HG02885 (cell line): Measurements from ENCODE around the gene AMOTL1.

Experiments used
- ATAC-seq: cut with Tn5 transposase; IDR thresholded peaks from one replicate; pipeline ENCODE4 v1.9.1; 2021; ENCODE audit warnings: mild to moderate bottlenecking; ENCODE audit not compliant: unreplicated experiment, poor library complexity

AMOTL1 gene

DNA sequence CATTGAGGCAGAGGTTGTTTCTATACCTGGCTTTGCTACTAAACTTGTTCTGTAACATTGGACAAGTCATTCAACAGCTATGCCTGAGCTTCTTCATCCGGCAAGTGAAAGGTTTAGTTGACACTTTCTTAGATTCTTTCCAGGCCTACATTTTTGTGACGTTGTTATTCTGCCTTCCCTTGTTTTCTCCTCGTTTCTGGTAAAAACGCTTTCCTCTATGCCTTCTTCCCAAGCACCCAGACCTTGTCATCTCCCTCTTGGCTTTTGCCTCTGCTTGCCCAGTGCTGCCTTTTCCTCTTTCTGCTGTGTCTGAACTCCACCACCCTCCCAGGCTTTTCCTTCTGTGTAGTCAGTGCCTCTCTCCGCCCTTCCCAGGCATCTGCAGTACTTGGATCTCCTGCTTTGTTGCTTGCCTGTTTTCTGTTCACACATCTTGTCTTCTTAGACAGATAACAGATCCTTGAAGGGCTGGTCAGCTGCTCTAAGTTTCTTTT lies 1.4 kb upstream of the AMOTL1 start:
- no peak for ATAC-seq

DNA sequence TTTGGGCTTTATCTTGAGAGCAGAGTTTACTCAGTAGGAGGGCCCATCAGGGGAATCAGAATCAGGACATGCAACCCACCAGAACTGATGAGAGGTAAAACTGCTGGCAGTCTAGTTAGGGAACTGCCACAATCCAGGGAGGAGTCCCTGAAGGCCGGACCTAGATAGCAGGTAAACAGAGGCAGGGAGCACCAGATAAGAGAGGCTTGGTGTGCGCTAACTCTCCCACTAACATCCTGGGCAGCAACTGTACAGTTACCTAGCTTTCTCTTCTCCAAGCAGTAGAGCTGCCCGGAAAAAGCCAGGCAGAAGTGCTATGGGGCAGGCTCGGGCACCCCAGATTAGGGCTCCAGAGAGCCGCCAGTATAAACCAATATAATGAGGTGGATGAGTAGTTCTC lies 865 bp upstream of the AMOTL1 start:
- no peak for ATAC-seq

DNA sequence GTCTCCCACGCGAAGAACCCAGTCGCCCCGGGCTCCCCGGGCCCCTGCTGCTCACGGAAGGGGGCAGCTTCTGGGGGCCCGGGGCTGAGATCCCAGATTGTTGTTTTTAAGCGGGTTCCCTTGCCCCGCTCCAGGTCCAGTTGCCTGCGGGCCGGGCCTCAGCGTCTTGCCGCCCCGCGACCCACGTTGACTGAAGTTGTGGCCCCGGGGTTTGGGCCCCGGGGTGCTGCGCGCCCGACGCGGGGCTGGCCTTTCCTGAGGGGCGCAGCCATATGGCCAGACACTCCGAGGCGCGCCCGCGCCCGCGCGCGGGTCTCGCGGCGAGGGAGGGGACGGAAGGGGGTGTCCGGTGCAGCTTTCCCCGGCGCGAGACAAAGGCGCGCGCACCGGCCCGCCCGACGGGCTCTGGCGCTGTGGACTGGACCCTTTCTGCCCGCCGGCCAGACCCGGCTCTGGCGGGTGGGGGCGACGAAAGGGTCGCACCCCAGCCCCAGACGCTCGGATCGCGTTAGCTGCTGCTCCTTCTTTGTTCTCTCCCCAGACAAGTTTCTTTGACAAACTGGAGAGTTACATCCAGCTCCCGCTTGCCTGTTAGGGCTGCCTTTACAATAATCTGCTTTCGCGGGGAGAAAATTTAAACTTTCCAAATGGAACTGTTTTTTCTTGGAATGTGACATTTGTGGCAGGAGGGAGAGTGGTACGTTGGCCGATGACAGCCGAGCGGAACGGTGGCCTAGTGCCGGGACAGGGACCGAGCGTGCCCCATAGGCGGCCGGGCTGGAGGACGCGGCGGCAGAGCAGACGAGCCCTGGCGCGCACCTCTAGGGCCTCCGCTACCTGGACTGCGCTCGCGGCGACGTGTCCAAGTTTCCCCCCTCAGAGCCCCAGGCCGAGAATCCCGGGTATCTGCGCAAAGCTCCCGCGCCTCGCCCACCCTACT lies 716 bp downstream of the AMOTL1 start:
- ATAC-seq, result no peak

DNA sequence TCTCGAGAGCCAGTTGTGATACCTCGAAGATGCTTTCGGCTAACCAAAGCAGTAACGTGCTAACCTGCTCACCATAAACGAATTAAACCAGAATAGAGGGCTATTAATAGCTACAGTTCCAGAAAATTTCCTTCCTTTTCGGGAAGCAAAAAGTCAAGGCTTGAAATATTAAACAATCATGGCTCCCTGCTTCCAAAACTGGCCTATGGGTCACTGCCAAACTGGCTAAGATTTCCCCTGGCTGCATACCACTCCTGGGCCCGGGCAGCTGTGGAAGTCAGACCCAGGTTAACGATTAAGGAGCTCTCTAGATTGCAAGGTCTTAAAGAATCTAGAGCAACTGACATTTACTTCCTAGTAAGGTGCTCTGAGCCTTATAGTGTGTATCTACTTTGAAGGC lies 1.7 kb downstream of the AMOTL1 start:
- no peak for ATAC-seq

DNA sequence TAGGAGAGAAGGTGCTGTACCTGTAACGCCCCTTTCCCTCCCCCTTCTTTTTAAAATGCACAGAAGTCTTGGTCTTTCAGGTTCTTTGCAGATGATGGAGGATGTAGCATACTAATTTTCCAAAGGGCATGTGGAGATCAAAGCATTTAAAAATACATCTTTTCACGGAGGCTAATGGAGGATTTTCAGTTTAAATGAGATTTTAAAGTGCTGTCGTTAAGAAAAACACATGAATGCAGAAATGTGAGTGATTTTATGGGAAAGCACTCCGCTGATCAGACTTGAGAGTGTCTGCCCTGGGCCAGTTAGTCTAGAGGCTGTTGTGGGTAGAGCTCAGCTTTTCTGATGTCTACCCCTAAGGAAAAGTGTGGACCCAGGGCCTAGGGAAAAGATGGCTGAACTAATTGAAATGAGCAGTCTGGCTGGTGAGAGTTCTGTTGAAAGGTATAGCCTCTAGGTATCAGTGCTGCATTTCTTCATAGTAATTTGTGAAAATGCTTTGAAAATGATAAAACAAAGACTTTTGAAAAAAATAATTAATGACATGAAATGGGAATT lies 2.5 kb downstream of the AMOTL1 start:
- no peak for ATAC-seq

DNA sequence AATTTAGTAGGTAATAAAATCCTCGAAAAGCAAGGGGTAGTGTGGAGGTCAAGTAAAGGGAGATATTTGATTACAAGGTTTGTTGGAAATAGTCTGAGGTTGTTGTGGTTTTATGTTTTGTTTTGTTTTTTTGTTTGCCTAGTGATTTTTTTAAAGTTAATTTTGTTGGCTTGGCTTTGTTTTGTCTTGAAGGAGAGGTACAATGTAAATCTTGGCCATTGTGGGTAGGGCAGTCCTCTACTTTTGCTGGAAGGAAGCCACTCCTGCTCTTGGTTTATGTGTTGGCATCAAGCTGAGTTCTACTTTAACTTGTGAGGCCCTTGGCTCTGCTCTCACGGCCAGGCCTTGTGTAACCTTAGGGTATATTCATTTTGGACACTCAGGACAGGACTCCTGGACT lies 3.2 kb downstream of the AMOTL1 start:
- no peak for ATAC-seq

DNA sequence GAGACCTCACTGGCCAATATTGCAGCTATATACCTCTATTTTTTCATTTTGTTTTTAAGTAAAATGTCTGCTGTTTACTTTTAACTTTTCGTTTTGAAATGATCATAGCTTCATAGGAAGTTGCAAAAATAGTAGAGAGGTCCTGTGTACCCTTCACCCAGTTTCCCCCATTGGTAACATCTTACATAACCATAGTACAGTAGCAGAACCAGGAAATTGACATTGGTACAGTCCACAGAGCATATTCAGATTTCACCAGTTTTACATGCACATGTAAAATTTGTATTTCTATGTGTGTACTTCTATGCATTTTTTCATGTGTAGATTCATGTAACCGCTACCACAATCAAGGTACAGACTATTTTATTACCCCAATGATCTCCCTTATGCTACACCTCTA lies 3.8 kb downstream of the AMOTL1 start:
- ATAC-seq, result no peak

DNA sequence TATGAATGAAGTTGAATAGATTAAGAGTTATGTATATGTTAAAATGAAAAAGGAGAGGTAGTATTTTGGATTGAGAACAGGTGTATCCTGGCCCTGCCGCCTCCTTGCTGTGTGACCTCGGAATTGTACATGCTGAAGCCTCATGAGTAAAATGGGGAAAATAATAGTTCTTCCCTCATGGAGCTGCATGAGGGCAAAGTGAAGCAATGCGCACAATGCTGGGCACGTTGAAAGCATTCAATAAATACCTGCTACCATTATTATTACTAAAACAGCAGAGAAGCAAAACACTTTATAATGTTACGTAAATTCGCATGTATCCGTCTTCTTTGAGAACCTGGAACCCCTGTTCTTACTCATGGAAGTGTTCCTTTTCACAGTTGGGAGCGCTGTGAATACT lies 5.7 kb downstream of the AMOTL1 start:
- no peak for ATAC-seq

DNA sequence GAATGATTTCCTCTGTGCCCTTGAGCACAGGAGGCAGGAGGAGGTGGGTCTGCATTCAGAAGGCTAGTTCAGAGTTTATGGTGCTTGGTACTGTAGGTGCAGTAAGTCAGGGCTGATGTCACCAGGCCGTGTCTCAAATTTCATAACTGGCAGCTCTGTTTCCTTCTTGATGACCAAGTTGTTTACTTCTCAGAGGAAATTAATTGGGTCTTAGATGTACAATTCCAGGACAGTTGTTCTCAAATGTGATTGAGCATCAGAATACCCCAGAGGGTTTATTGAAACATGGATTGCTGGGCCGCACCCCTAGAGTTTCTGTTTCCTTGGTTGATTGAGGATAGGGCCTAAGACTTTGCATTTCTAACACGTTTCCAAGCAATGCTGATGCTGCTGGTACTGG lies 6.2 kb downstream of the AMOTL1 start:
- no peak for ATAC-seq

DNA sequence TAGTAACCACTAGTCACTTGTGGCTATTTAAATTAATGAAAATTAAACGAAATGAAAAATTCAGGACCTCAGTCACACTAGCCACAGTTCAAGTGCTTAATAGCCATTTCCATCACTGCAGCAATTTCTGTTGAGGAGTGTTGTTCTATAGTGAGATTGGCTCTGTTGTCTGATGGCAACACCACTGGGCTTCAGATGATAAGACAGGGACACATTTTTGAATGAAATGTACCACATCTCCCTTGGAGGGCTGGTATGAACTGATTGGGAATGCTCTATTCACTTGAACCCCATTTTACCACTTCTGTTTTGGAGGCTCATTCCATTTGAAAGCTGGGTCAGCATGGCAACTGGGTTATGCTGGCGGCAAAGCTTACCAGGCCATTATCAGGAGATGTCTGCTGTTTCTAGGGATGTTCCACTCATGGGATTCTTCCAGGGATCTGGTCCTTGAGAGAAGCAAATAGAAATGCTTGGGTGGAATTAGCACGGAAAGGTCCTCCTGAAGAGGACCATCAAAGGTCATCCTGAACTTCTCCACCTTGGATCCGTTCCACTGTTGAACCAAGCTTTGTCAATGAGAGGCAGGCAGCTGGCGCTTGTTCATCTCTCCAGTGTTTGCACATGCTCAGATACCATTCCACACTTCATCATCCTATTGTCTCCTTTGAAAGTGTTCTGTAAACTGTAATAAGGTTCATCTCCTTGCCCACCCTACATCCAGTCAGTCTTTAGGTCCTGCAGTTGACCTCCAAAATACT lies 7.6 kb downstream of the AMOTL1 start:
- no peak for ATAC-seq

DNA sequence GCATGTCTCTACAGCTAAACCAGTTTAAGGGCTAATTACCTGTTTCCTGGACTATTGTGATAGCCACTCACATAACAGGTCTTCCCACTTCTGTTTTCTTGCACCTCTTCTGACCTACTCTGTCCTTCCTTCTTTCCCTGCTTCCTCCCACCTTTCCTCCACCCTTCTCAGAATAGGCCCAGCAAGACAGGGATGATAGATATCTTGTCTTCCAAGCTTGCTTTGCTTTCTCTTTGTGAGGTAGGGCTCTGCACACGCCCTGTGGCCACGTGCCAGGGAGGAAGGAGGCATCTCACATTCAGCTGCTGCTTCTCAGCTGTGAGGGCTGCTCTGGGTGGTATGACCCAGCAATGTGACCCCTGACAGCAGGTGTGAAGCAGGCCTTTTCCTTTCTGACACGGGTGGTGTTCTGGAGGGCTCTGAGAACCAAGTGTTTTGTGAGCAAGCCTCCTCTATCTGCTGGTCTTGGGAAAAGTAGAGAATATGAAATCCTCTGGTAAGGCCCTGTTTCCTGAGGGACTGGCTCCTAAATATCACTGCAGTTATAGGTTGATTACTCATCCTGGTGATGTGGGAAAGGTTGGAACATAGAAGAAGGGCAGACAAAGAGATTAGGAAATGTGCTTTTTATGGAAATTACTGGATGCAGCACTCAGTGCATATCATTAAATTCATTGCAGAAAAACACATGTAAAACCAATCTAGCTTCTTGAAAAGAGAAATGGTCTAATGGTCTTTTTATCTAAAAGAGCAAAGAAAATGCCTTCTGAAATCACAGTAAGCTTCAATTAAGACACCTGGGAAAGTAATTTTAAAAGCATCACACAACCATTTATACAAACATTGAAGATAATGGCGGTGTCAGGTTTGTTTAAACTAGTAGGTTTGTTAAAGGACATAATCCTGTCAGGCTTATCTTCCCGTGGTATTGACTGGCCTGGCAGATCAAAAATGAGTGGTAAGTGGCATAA lies 8.5 kb downstream of the AMOTL1 start:
- no peak for ATAC-seq

DNA sequence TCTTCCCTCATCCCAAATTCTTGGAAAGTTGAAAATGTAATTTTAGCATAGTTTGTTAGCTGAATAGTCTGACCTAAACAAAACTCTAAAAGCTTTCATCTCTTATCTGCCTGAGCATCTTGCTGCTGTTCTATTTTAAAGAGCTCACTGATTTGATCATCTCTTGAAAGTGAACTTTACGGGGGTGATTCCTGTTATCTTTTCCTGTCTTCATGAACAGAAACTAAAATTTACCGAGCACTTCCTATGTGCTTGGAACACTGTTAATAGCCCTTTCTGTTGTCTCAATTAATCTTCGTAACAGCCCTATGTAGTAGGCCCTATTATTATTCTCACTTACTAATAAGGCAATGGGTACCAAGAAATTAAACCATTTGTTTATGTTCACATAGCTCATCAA lies 12.3 kb downstream of the AMOTL1 start:
- no peak for ATAC-seq

DNA sequence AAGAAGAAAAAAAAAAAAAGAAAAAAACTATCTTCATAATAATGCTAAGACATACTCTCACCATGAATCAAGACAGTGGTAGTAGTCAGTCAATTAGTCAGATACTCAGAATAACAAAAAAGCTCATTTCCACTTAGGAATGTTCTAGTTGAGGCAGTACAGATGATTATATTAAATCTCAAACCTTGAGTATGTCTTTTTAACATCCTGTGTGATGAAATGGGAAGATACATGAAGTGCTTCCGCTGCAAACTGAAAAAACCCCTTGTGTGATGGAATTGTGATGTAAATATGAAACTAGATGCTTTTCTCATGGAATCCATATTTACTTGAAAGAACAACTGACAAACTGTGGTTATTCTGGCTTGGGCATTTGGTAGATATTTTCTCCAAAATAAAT lies 13.7 kb downstream of the AMOTL1 start:
- ATAC-seq, result no peak

DNA sequence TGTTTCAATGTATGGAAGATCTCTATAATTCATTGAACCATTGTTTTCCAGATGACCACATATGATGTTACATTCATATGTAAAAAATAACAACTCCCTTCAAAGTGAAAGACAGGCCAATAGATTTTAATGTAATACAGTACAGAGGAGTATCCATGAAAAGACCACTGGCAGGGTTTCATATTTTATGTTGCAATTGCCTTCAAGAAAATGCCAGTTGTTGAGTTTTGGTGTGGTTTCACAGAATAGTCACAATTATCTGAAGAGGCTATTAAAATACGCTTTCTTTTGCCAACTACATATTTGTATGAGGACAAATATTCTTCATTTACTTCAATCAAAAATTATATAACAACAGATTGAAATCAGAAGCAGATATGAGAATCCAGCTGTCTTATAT lies 14.3 kb downstream of the AMOTL1 start:
- no peak for ATAC-seq

DNA sequence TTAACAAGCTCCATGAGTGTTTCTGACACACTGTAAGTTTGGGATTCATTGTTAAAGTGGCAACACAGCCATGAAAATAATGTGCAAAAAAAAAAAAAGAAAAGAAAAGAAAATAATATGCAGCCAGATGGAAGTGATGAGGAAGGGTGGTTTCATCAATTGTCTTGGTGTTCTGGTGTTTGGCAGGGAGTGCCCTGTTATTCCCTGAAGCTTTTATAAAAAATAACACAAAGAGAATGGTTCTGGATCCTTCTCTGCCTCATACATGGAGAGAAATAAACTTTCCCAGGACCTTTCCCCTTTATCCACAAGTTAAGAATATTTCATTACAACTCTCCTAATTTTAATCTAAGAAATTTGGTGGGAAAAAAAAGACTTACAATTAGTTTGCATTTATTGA lies 16.7 kb downstream of the AMOTL1 start:
- ATAC-seq, result no peak

DNA sequence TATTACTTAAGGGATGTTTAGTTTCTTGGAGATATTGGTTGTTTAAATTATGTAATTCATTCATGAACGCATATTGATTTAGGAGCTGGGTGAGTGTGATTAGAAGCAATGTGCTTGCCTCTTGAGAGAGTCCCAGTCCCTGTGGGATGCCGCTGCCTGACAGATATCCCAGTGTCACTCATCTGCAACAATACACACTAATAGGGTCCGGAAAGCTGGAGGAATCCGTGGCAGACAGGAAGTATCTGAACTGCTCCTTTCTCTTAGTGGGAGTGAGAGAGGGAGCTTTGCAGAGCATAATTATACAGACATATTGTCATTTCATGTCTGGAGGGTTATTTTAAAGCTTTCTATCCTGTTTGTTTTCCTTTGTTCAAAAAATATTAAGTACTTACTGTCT lies 17.4 kb downstream of the AMOTL1 start:
- no peak for ATAC-seq

DNA sequence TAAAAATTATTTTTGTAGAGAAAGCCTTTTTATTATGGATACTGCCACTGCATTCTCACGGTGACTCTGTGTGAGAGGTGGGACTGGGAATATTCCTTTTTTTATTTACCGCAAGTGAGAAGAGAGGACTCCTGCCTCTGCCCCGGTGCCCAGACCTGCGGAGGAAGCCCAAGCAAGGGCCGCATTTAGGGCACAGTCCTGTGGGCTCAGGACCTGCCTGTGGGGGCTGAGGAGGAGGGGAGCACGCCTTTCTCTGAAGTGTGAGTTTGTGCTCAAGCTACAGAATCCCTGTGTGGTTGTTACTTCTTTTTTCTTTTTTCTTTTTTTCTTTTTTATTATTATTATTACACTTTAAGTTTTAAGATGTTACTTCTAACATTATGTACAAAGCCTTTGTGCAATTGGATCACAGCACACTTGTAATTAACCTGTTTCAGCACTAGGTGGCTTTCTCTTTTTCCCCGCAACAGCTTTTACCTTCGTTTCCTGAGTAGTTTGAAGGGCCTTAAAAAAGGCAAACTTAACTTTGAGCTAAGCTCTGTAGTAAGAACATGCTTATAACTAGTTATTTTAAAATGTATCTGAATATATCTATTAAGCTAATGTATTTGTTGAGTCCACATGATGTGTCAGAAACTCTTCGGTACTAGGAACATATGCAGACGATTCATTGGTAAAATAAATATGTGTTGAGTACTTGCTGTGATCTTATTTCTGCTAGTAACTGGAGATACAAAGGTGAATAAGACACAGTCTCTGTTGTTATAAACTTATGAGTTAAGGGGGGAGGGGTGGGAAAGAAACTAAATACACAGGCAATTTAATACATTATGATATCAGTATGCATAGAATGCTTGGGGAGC lies 18.3 kb downstream of the AMOTL1 start:
- ATAC-seq, result peak; percentile 78

DNA sequence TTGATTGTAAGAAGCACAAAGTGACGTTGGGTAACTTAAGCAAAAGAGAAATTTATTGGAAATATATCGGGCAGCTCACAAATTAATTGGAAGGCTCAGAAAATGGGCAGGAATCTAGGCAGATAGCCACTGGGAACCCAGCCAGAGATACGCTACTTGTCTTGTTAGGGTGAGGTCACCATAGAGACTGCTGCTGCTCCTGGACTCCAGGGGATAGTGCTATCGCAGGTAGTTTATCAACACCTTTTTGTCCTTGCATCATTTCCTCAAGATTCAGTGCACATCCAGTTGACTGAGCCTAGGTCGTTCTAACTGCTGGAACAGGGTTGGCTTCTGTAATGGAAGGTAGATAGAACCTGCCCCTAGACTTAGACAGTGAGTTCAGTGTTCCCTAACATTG lies 19.6 kb downstream of the AMOTL1 start:
- no peak for ATAC-seq

DNA sequence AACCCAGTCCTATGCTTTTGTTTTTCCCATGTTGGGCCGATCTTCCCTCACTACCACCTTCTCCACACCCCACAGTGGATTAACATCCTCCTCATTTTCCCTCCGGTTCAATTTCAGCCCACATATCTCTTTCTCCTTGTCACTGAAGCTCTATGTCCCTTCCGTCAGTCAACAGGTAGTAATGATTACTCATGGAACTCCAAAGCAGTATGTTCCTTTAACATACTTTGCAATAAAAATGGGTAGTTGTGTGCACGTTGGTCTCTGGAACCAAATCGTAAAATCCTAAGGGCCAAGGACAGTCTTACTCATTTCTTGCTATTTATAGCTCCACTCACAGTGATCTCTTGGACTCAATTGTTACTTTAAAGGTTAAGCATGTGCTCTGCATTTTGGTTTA lies 20.2 kb downstream of the AMOTL1 start:
- no peak for ATAC-seq
